Right lobe of liver (tissue), 6 donors: Measurements from ENCODE around the gene NRIP1. TPM values are rescaled to one million over a fixed set of nuclear protein-coding genes. Genes with fewer than 3 reads are reported as not detected.

ENCODE experiments used
- ATAC-seq, 4 donors: fragments of 200-7000 bp; cut with Tn5 transposase; one replicate each; pipeline ENCODE4 v1.9.1; 2020; ENCODE audit warnings: mild to moderate bottlenecking in 4 of 4, moderate library complexity in 4 of 4
- DNase-seq, 3 donors: peaks; one replicate each; pipeline ENCODE4 v3.0.0-alpha.2; 2020
- H3K27ac ChIP-seq, 3 donors: fragments of 200-600 bp; one replicate each; pipeline ENCODE4 v1.8.0; 2022
- H3K27me3 ChIP-seq, 2 donors: fragments of 200-600 bp; one replicate each; pipeline ENCODE4 v1.8.0; 2022
- H3K36me3 ChIP-seq, 4 donors: fragments of 200-600 bp; sonication (generic) in 1 of 4; one replicate each; pipeline versions ENCODE4 v1.5.1 to v1.8.0; 2017 to 2022; ENCODE audit warnings: control low read depth in 1 of 4
- H3K4me1 ChIP-seq, 4 donors: fragments of 200-600 bp; sonication (generic) in 1 of 4; one replicate each; pipeline versions ENCODE4 v1.5.1 to v1.8.0; 2017 to 2022; ENCODE audit warnings: control low read depth in 1 of 4
- H3K4me3 ChIP-seq, 3 donors: fragments of 200-600 bp; one replicate each; pipeline ENCODE4 v1.8.0; 2022
- H3K9me3 ChIP-seq, 4 donors: fragments of 200-600 bp; sonication (generic) in 1 of 4; one replicate each; pipeline versions ENCODE4 v1.5.1 to v1.8.0; 2017 to 2022; ENCODE audit warnings: control low read depth in 1 of 4
- POLR2A ChIP-seq: fragments of 450-650 bp; IDR thresholded peaks from one replicate; pipeline ENCODE4 v1.6.1; 2017; ENCODE audit warnings: antibody characterized with exemption, mild to moderate bottlenecking
- WGBS: methylation state at CpG from one replicate; pipeline ENCODE4 v1.1.6; 2018; ENCODE audit warnings: low coverage, low lambda C conversion rate; ENCODE audit not compliant: insufficient coverage; ENCODE audit errors: missing lambda C conversion rate; 5-methylcytosine and 5-hydroxymethylcytosine counted together
- intact Hi-C, 2 donors: fragments of 100-400 bp; cut with DNase I; formaldehyde crosslinking; loops; one replicate each; pipeline versions ENCODE4 v1.11.2 to v1.14.1; 2022
- total RNA-seq, 6 experiments: library from RNA; depleted of rRNA in 2 of 6; stranded (reverse); fragments of >200 nt in 2 of 6; fragmentation: NEBNext Ultra II Directional in 3 of 6; extraction: Animal tissue kit (Norgen Biotek cat#: 25700) in 3 of 6; gene quantifications; one replicate each; pipeline versions ENCODE4 v1.1.0 to v1.2.4, GENCODE V29; 2016 to 2023
- TF ChIP-seq, protein P1 (sequence below), 4 donors: fragments of 200-600 bp in 3 of 4; fragments of 450-650 bp in 1 of 4; IDR thresholded peaks; one replicate each; pipeline versions ENCODE4 v1.5.1 to v1.8.0; 2016 to 2022; ENCODE audit warnings: antibody characterized with exemption in 4 of 4, mild to moderate bottlenecking in 2 of 4
- donor health status: DM: no; HTN: yes; CAD: no.
- donor health status: DM: no; HTN: no; CAD: no.
- donor health status: DM: no; HTN: no; CAD: no.
- donor health status: DM: no; HTN: yes; CAD: no.
- donor health status: DM: no; HTN: yes; CAD: no.

NRIP1 gene
- total RNA-seq, 6 experiments from 2014 or later, result 15.4 to 34.0 (median 21.5) TPM

DNA sequence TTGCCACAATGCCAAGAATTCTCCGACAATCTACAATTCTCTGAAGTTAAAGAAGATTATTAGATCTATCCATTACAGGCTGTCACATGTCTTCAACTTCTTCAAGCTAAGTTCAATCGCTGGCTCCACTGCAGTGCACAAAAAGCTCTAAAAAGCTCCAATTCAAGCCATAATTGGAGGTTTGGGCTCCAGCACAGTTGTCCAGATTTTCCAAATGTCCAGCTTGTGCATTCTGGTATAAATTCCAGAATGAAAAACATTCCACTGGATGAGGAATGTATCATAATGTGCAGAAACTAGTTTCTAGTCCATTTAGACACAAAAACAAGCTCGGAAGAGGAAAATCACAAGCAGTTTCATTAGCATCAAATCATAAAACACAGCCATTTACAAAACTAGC is 138.6 kb downstream of the NRIP1 start:
- TF ChIP-seq, protein P1, sequence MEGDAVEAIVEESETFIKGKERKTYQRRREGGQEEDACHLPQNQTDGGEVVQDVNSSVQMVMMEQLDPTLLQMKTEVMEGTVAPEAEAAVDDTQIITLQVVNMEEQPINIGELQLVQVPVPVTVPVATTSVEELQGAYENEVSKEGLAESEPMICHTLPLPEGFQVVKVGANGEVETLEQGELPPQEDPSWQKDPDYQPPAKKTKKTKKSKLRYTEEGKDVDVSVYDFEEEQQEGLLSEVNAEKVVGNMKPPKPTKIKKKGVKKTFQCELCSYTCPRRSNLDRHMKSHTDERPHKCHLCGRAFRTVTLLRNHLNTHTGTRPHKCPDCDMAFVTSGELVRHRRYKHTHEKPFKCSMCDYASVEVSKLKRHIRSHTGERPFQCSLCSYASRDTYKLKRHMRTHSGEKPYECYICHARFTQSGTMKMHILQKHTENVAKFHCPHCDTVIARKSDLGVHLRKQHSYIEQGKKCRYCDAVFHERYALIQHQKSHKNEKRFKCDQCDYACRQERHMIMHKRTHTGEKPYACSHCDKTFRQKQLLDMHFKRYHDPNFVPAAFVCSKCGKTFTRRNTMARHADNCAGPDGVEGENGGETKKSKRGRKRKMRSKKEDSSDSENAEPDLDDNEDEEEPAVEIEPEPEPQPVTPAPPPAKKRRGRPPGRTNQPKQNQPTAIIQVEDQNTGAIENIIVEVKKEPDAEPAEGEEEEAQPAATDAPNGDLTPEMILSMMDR (IDR thresholded peaks at IDR 0.05), result no peak
- no peak for TF ChIP-seq POLR2A
- ATAC-seq, result no peak
- Histone ChIP-seq H3K4me1 (no peaks in the 10 kb centered on the region), H3K36me3 (no peaks in the 10 kb centered on the region), H3K4me3 (no peak overlapping the region), H3K9me3 (no peaks in the 10 kb centered on the region), H3K27ac (no peak overlapping the region), H3K27me3 (no peaks in the 10 kb centered on the region)
- DNase-seq, result no peak
- 75% methylated on average over 3 of the region's 3 CpGs for WGBS
- intact Hi-C loops, result no loop called here

DNA sequence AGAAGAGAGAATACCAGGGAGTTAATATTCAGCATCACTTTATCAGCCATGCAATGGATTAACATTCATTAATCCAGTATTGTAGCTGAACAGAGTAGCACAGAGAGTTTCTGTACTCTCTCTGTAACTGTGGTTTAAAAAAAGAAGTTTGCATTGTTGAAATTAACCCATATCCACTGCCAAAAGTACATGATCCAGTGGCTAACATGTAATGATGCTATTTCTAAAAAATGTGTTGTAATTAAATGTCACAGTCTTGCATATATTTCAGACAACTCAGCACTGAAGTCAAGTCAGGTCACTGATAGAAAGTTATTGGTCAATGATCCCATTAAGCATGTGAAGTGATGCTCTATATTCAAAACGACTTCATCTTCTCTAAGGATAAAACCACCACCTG is 141.3 kb downstream of the NRIP1 start:
- Histone ChIP-seq H3K4me1 (no peaks in the 10 kb centered on the region), H3K36me3 (no peaks in the 10 kb centered on the region), H3K27ac (no peak overlapping the region), H3K9me3 (no peaks in the 10 kb centered on the region), H3K27me3 (no peaks in the 10 kb centered on the region), H3K4me3 (no peak overlapping the region)
- DNase-seq (no peak), ATAC-seq (peak in 1 of 4 donors; percentile 25)
- TF ChIP-seq, protein P1 (IDR thresholded peaks at IDR 0.05), result no peak
- no peak for TF ChIP-seq POLR2A
- 63% methylated on average over 1 of the region's 1 CpG for WGBS
- intact Hi-C loops, result no loop called here

DNA sequence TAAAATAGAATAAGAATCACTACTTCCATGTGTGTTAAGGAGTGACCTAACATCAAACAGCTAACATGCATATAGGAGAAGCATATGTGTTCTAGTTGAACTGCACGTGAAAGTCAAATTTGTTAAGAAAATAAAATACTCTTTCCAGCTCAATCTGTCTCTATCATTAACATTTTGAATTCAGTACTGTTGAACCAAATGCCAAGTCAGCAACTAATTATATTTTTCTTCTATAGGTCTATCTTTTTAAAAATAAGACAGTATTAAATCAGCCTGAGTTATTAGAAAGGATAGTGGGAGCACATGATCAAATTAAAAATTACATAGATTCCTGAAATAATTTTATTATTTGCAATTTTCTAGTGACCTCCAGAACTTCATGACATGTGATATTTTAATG is 141.8 kb downstream of the NRIP1 start:
- Histone ChIP-seq H3K27me3 (no peaks in the 10 kb centered on the region), H3K4me3 (no peak overlapping the region), H3K4me1 (no peaks in the 10 kb centered on the region), H3K36me3 (no peaks in the 10 kb centered on the region), H3K9me3 (no peaks in the 10 kb centered on the region), H3K27ac (no peak overlapping the region)
- DNase-seq (no peak), ATAC-seq (no peak)
- 86% methylated on average over 1 of the region's 1 CpG for WGBS
- intact Hi-C loops, result no loop called here
- TF ChIP-seq, protein P1 (IDR thresholded peaks at IDR 0.05), result no peak
- no peak for TF ChIP-seq POLR2A

DNA sequence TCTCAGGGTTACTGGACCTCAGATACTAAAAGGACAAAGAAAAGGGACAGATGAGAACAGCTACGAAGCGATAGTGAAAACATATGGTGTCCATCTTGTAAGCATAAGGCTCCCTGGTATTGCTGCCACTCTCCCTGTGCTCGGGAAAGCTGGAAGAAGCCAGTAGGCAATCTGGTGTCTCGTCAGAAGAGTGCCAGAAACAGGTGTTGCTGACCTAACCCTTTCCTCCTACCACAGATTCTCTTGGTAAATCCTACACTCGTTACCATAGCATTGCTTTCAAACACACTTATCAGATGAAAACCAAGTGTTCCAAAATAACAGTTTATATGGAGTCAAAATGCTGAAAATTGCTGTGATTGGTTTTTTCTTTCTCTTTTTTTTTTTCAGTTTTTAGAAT is 146.3 kb downstream of the NRIP1 start:
- DNase-seq, result no peak
- ATAC-seq, result no peak
- TF ChIP-seq POLR2A, result no peak
- TF ChIP-seq, protein P1 (IDR thresholded peaks at IDR 0.05), result no peak
- intact Hi-C loops, result no loop called here
- no peak overlapping the region for H3K27ac ChIP-seq
- H3K4me1 ChIP-seq, result no peaks in the 10 kb centered on the region
- no peaks in the 10 kb centered on the region for H3K27me3 ChIP-seq
- no peak overlapping the region for H3K4me3 ChIP-seq
- H3K36me3 ChIP-seq, result no peaks in the 10 kb centered on the region
- H3K9me3 ChIP-seq, result no peaks in the 10 kb centered on the region
- 81% methylated on average over 5 of the region's 5 CpGs for WGBS

DNA sequence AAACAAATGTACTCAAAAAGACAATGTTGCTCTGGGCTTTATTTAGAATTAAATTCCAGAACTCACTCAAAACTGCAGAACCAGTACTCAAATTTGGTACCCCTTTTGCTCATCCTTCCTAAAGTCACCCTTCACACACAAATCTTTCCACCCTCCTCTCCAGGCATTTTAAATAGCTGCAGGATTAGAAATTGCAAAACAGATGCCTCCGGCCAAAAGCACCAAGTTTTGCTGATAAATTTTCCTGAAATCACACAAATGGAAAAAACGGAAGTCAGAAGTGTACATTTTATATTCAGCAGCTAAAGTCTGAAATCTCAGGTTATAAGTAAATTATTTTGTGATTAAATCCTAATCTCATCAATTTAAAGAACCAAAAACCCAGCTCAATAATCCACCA is 147.0 kb downstream of the NRIP1 start:
- no peaks in the 10 kb centered on the region for H3K9me3 ChIP-seq
- H3K27me3 ChIP-seq, result no peaks in the 10 kb centered on the region
- no peaks in the 10 kb centered on the region for H3K36me3 ChIP-seq
- ATAC-seq (peak in 2 of 4 donors; percentile 25 to 29), DNase-seq (no peak)
- no peak overlapping the region for H3K4me3 ChIP-seq
- no peak overlapping the region for H3K27ac ChIP-seq
- TF ChIP-seq, protein P1 (IDR thresholded peaks at IDR 0.05), result no peak
- TF ChIP-seq POLR2A, result no peak
- H3K4me1 ChIP-seq, result no peaks in the 10 kb centered on the region
- WGBS, result 23% methylated on average over 2 of the region's 2 CpGs
- intact Hi-C loops, result no loop called here
